ENCODE data around the gene RYK.

RYK gene

DNA sequence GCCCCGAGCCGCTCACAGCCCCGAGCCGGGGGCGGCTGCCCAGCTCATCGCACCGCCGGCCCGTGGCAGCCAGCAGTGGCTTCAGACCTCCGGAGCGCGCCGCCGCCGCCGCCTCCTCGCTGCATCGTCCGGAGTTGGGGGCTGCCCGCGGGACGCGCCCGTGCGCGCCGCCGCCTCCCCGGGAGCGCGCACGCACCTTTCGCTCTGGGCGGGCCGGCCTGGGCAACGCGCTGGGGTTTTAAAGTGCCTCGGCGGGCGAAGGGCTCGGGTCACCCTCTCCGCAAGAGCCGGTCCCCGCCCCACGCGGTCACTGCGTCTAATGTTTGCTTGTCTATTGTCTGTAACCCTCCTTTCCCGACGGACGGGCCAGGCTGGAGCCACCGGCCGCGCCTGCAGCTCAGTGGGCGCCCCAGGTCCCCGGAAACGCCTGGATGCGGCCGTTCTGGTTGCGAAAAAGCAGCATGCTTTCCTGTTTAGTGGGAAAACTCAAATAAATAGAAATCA lies at the start of gene RYK:
Gene RYK, minus strand, starts transcription at position 143 of the 504 bp plus-strand sequence. CDS start 205 bp downstream, outside the sequence.
- H3K27me3 ChIP-seq (ENCODE audit: control insufficient read depth, insufficient read depth, low read length): no peaks in the 10 kb centered on the region
- H3K27ac ChIP-seq: peak within 1 kb of the TSS; percentile 74
- no peaks in the 10 kb centered on the region for H3K36me3 ChIP-seq (ENCODE audit: control insufficient read depth, insufficient read depth, low read length)
- peak within 1 kb of the TSS; percentile 76 for H3K4me3 ChIP-seq (ENCODE audit: low read depth, low read length)
- H3K9ac ChIP-seq: no peak within 1 kb of the TSS
- H2AFZ ChIP-seq: peak within 1 kb of the TSS; percentile 91
- H3K9me3 ChIP-seq (ENCODE audit: control insufficient read depth, low read length): no peaks in the 10 kb centered on the region
- peaks cover 21% of the 10 kb centered on the region for H3K79me2 ChIP-seq
- TF ChIP-seq CTCF (IDR thresholded peaks at IDR 0.05): no peak
- peaks cover 8% of the 10 kb centered on the region for H3K4me1 ChIP-seq
- peak within 1 kb of the TSS; percentile 89 for H3K4me2 ChIP-seq (ENCODE audit: low read length)

GRCh38 chr3:134299888-134300206 lies 49.2 kb upstream of the RYK start:
- no peaks in the 10 kb centered on the region for H3K9me3 ChIP-seq (ENCODE audit: control insufficient read depth, low read length)
- no peak overlapping the region for H3K4me2 ChIP-seq (ENCODE audit: low read length)
- H3K9ac ChIP-seq: no peak overlapping the region
- no peaks in the 10 kb centered on the region for H3K36me3 ChIP-seq (ENCODE audit: control insufficient read depth, insufficient read depth, low read length)
- no peak overlapping the region for H3K27ac ChIP-seq
- H2AFZ ChIP-seq: peak overlapping the region; percentile 70
- H3K4me1 ChIP-seq: no peaks in the 10 kb centered on the region
- no peak for TF ChIP-seq CTCF (IDR thresholded peaks at IDR 0.05)
- no peaks in the 10 kb centered on the region for H3K27me3 ChIP-seq (ENCODE audit: control insufficient read depth, insufficient read depth, low read length)
- no peaks in the 10 kb centered on the region for H3K79me2 ChIP-seq
- no peak overlapping the region for H3K4me3 ChIP-seq (ENCODE audit: low read depth, low read length)

DNA sequence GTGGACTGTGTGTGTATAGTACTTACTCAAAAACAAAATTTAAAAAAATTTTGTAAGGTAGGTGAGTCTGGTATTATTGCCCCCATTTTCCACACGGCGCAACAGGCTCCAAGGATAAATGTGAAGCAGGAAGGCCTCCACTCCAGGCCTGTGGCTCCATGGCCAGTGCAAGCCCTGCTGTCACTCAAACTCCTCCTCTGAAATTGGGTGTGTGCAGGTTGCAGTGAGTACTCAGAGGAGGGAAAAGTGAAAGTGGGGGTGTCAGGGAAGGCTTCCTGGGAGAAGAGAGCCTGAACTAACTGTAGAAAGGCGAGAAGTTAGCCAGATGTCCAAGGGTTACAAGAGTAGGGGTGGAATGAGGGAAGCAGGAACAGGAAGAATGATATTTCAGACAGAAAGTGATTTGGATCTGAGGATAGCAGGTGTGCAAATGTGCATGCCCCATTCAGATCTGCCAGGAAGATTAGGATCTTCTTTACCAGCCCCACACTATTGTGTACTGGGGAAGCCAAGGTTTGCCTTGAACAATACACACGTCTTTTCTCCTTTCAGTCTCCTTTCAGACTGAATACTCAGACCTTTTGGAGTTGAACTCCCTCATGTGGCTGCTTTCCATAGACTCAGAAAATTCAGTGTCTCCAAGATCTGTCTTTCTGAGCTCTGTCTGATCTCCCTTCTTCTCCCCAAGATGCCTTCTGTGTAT lies 48.7 kb upstream of the RYK start:
- Histone ChIP-seq H3K9ac (no peak overlapping the region), H2AFZ (peak overlapping the region; percentile 70), H3K4me3 (ENCODE audit: low read depth, low read length) (no peak overlapping the region), H3K27me3 (ENCODE audit: control insufficient read depth, insufficient read depth, low read length) (no peaks in the 10 kb centered on the region), H3K4me2 (ENCODE audit: low read length) (no peak overlapping the region), H3K36me3 (ENCODE audit: control insufficient read depth, insufficient read depth, low read length) (no peaks in the 10 kb centered on the region), H3K9me3 (ENCODE audit: control insufficient read depth, low read length) (no peaks in the 10 kb centered on the region), H3K79me2 (no peaks in the 10 kb centered on the region), H3K27ac (peak overlapping the region; percentile 22), H3K4me1 (no peaks in the 10 kb centered on the region)
- peak; percentile 55 for TF ChIP-seq CTCF (IDR thresholded peaks at IDR 0.05)

GRCh38 chr3:134298249-134298648 lies 47.6 kb upstream of the RYK start:
- Histone ChIP-seq H3K36me3 (ENCODE audit: control insufficient read depth, insufficient read depth, low read length) (no peaks in the 10 kb centered on the region), H3K4me3 (ENCODE audit: low read depth, low read length) (no peak overlapping the region), H3K4me2 (ENCODE audit: low read length) (no peak overlapping the region), H3K9me3 (ENCODE audit: control insufficient read depth, low read length) (no peaks in the 10 kb centered on the region), H3K27ac (no peak overlapping the region), H3K9ac (no peak overlapping the region), H3K4me1 (no peaks in the 10 kb centered on the region), H3K27me3 (ENCODE audit: control insufficient read depth, insufficient read depth, low read length) (no peaks in the 10 kb centered on the region), H3K79me2 (no peaks in the 10 kb centered on the region), H2AFZ (no peak overlapping the region)
- TF ChIP-seq CTCF (IDR thresholded peaks at IDR 0.05): no peak

GRCh38 chr3:134296616-134297015 lies 46.0 kb upstream of the RYK start:
- Histone ChIP-seq H3K9ac (no peak overlapping the region), H3K27ac (no peak overlapping the region), H3K27me3 (ENCODE audit: control insufficient read depth, insufficient read depth, low read length) (no peaks in the 10 kb centered on the region), H2AFZ (no peak overlapping the region), H3K36me3 (ENCODE audit: control insufficient read depth, insufficient read depth, low read length) (no peaks in the 10 kb centered on the region), H3K4me2 (ENCODE audit: low read length) (no peak overlapping the region), H3K4me3 (ENCODE audit: low read depth, low read length) (no peak overlapping the region), H3K79me2 (no peaks in the 10 kb centered on the region), H3K4me1 (peaks cover under 1% of the 10 kb centered on the region), H3K9me3 (ENCODE audit: control insufficient read depth, low read length) (no peaks in the 10 kb centered on the region)
- no peak for TF ChIP-seq CTCF (IDR thresholded peaks at IDR 0.05)

Measured in parathyroid adenoma (tissue), 2 donors.